Activated naive CD8-positive, alpha-beta T cell treated with anti-CD3 and anti-CD28 coated beads, Interleukin-2, amount 10 ng/mL, durations not matched to agents 7 days and 5 days (primary cell): ENCODE data around the gene BIRC6. TPM values are rescaled to one million over a fixed set of nuclear protein-coding genes. Genes with fewer than 3 reads are reported as not detected.
"Not testable (repeated sequence)": the region's sequence is repeated elsewhere in the genome, so short reads cannot be mapped to it uniquely, and the experiment has no call there.

ENCODE experiments used
- ATAC-seq: fragments of 150-1000 bp; cut with Tn5 transposase; one replicate; pipeline ENCODE4 v1.10.0; 2021; ENCODE audit warnings: low read depth, moderate library complexity
- POLR2A ChIA-PET: fragments of 350-600 bp; sonication (Branson Sonifier 250); formaldehyde crosslinking; loops from one replicate; lab custom pipeline; 2021; ENCODE audit warnings: antibody characterized with exemption; lab: Charles Lee
- DNase-seq: peaks from one replicate; pipeline ENCODE4 v3.0.0; 2021
- H3K27ac Mint-ChIP-seq: one replicate; pipeline ENCODE4 v1.8.0; 2022; ENCODE audit warnings: mild to moderate bottlenecking, mixed read lengths
- H3K27me3 Mint-ChIP-seq: one replicate; pipeline ENCODE4 v1.8.0; 2022; ENCODE audit warnings: mild to moderate bottlenecking, moderate library complexity, mixed read lengths
- H3K36me3 Mint-ChIP-seq: one replicate; pipeline ENCODE4 v1.8.0; 2021; ENCODE audit warnings: mild to moderate bottlenecking, mixed read lengths
- H3K4me1 Mint-ChIP-seq: one replicate; pipeline ENCODE4 v1.8.0; 2021; ENCODE audit warnings: mixed read lengths
- H3K4me3 Mint-ChIP-seq: one replicate; pipeline ENCODE4 v1.8.0; 2022; ENCODE audit warnings: mild to moderate bottlenecking, moderate library complexity, mixed read lengths
- H3K9me3 Mint-ChIP-seq: one replicate; pipeline ENCODE4 v1.8.0; 2021; ENCODE audit warnings: mixed read lengths
- total RNA-seq, 2 experiments: library from RNA; stranded (reverse); gene quantifications; one replicate each; pipeline ENCODE4 v1.2.3, GENCODE V29; 2021

BIRC6 gene
- total RNA-seq, 2 experiments from 2014 or later: 125 to 132 TPM

GRCh38 chr2:32506446-32506845 is 149.6 kb downstream of the BIRC6 start:
- H3K9me3 Mint-ChIP-seq: no peaks in the 10 kb centered on the region
- no peak overlapping the region for H3K4me3 Mint-ChIP-seq
- peaks cover 24% of the 10 kb centered on the region for H3K36me3 Mint-ChIP-seq
- H3K27me3 Mint-ChIP-seq: no peaks in the 10 kb centered on the region
- DNase-seq (no peak), ATAC-seq (no peak)
- POLR2A ChIA-PET: no interaction called here
- H3K27ac Mint-ChIP-seq: no peak overlapping the region
- no peaks in the 10 kb centered on the region for H3K4me1 Mint-ChIP-seq

GRCh38 chr2:32514946-32515345 is 158.1 kb downstream of the BIRC6 start:
- no peak for DNase-seq
- H3K36me3 Mint-ChIP-seq: peaks cover 30% of the 10 kb centered on the region
- no peak for ATAC-seq
- no peaks in the 10 kb centered on the region for H3K27me3 Mint-ChIP-seq
- no peaks in the 10 kb centered on the region for H3K9me3 Mint-ChIP-seq
- no peaks in the 10 kb centered on the region for H3K4me1 Mint-ChIP-seq
- H3K27ac Mint-ChIP-seq: no peak overlapping the region
- POLR2A ChIA-PET: interaction anchor here (0.9 kb wide), 1 partner anchor 10 kb away, joined by 3 read pairs; no protein-coding TSS in a partner anchor
- H3K4me3 Mint-ChIP-seq: no peak overlapping the region

GRCh38 chr2:32516567-32516966 is 159.7 kb downstream of the BIRC6 start:
- H3K4me1 Mint-ChIP-seq: no peaks in the 10 kb centered on the region
- no peaks in the 10 kb centered on the region for H3K9me3 Mint-ChIP-seq
- H3K27me3 Mint-ChIP-seq: no peaks in the 10 kb centered on the region
- H3K36me3 Mint-ChIP-seq: peaks cover 29% of the 10 kb centered on the region
- DNase-seq (no peak), ATAC-seq (no peak)
- POLR2A ChIA-PET: no interaction called here
- no peak overlapping the region for H3K4me3 Mint-ChIP-seq
- H3K27ac Mint-ChIP-seq: no peak overlapping the region

GRCh38 chr2:32522770-32523169 is 165.9 kb downstream of the BIRC6 start:
- ATAC-seq (no peak), DNase-seq (no peak)
- H3K27ac Mint-ChIP-seq: no peak overlapping the region
- peaks cover 33% of the 10 kb centered on the region for H3K36me3 Mint-ChIP-seq
- POLR2A ChIA-PET: no interaction called here
- H3K9me3 Mint-ChIP-seq: no peaks in the 10 kb centered on the region
- no peaks in the 10 kb centered on the region for H3K4me1 Mint-ChIP-seq
- H3K27me3 Mint-ChIP-seq: no peaks in the 10 kb centered on the region
- no peak overlapping the region for H3K4me3 Mint-ChIP-seq

- H3K9me3 Mint-ChIP-seq: no peaks in the 10 kb centered on the region
- peaks cover 30% of the 10 kb centered on the region for H3K36me3 Mint-ChIP-seq
- ATAC-seq (no peak), DNase-seq (no peak)
- no peak overlapping the region for H3K4me3 Mint-ChIP-seq
- H3K4me1 Mint-ChIP-seq: no peaks in the 10 kb centered on the region
- H3K27ac Mint-ChIP-seq: no peak overlapping the region
- POLR2A ChIA-PET: no interaction called here
- no peaks in the 10 kb centered on the region for H3K27me3 Mint-ChIP-seq
Observed at GRCh38 chr2:32523686-32524085, 166.9 kb downstream of the BIRC6 start.

GRCh38 chr2:32532341-32532740 is 175.5 kb downstream of the BIRC6 start:
- Mint-ChIP-seq H3K36me3 (peaks cover 67% of the 10 kb centered on the region), H3K4me1 (peaks cover 6% of the 10 kb centered on the region), H3K9me3 (no peaks in the 10 kb centered on the region), H3K27me3 (no peaks in the 10 kb centered on the region), H3K4me3 (no peak overlapping the region), H3K27ac (no peak overlapping the region)
- ATAC-seq: no peak
- POLR2A ChIA-PET: interaction anchor here (0.6 kb wide), 1 partner anchor 945 kb away, joined by 3 read pairs; no protein-coding TSS in a partner anchor
- DNase-seq: no peak

- no peak for DNase-seq
- Mint-ChIP-seq H3K4me1 (peaks cover 6% of the 10 kb centered on the region), H3K27ac (no peak overlapping the region), H3K27me3 (no peaks in the 10 kb centered on the region), H3K36me3 (peaks cover 61% of the 10 kb centered on the region), H3K4me3 (no peak overlapping the region), H3K9me3 (no peaks in the 10 kb centered on the region)
- ATAC-seq: no peak
- POLR2A ChIA-PET: no interaction called here
Observed at GRCh38 chr2:32532961-32533360, 176.1 kb downstream of the BIRC6 start.

GRCh38 chr2:32534831-32535230 is 178.0 kb downstream of the BIRC6 start:
- Mint-ChIP-seq H3K4me3 (no peak overlapping the region), H3K36me3 (peaks cover 58% of the 10 kb centered on the region), H3K27me3 (no peaks in the 10 kb centered on the region), H3K4me1 (peaks cover 6% of the 10 kb centered on the region), H3K9me3 (no peaks in the 10 kb centered on the region), H3K27ac (no peak overlapping the region)
- no peak for ATAC-seq
- DNase-seq: no peak
- POLR2A ChIA-PET: no interaction called here

GRCh38 chr2:32538735-32539134 is 181.9 kb downstream of the BIRC6 start:
- peaks cover 31% of the 10 kb centered on the region for H3K36me3 Mint-ChIP-seq
- POLR2A ChIA-PET: no interaction called here
- H3K27ac Mint-ChIP-seq: no peak overlapping the region
- no peak for DNase-seq
- peaks cover 7% of the 10 kb centered on the region for H3K4me1 Mint-ChIP-seq
- no peak for ATAC-seq
- H3K9me3 Mint-ChIP-seq: no peaks in the 10 kb centered on the region
- H3K4me3 Mint-ChIP-seq: no peak overlapping the region
- H3K27me3 Mint-ChIP-seq: no peaks in the 10 kb centered on the region

- not testable (repeated sequence) for DNase-seq, H3K36me3 Mint-ChIP-seq, ATAC-seq, H3K4me3 Mint-ChIP-seq, H3K27ac Mint-ChIP-seq, H3K4me1 Mint-ChIP-seq, H3K9me3 Mint-ChIP-seq, H3K27me3 Mint-ChIP-seq
- POLR2A ChIA-PET: interaction anchor here (0.7 kb wide), 1 partner anchor 855 kb away, joined by 3 read pairs; no protein-coding TSS in a partner anchor
Observed at GRCh38 chr2:32552483-32552882, 195.7 kb downstream of the BIRC6 start.

- H3K36me3 Mint-ChIP-seq: peaks cover 3% of the 10 kb centered on the region
Observed at GRCh38 chr2:32553829-32554432, 197.1 kb downstream of the BIRC6 start.

GRCh38 chr2:32558492-32558891 is 201.7 kb downstream of the BIRC6 start:
- H3K27ac Mint-ChIP-seq: no peak overlapping the region

More at GRCh38 chr2:32553829-32554432, 197.1 kb downstream of the BIRC6 start:
- Mint-ChIP-seq H3K4me1 (no peaks in the 10 kb centered on the region), H3K27me3 (no peaks in the 10 kb centered on the region), H3K4me3 (no peak overlapping the region), H3K9me3 (no peaks in the 10 kb centered on the region), H3K27ac (no peak overlapping the region)
- POLR2A ChIA-PET: no interaction called here
- ATAC-seq (peak; percentile 33), DNase-seq (no peak)

GRCh38 chr2:32559136-32559535 is 202.3 kb downstream of the BIRC6 start:
- Mint-ChIP-seq H3K36me3 (peaks cover 19% of the 10 kb centered on the region), H3K4me1 (peaks cover 1% of the 10 kb centered on the region), H3K4me3 (no peak overlapping the region), H3K27ac (no peak overlapping the region), H3K9me3 (peaks cover 1% of the 10 kb centered on the region), H3K27me3 (no peaks in the 10 kb centered on the region)
- DNase-seq: no peak
- no peak for ATAC-seq
- POLR2A ChIA-PET: interaction anchor here (0.9 kb wide), 1 partner anchor 13 kb away, joined by 3 read pairs; no protein-coding TSS in a partner anchor

More at GRCh38 chr2:32558492-32558891, 201.7 kb downstream of the BIRC6 start:
- no peaks in the 10 kb centered on the region for H3K4me1 Mint-ChIP-seq
- H3K36me3 Mint-ChIP-seq: peaks cover 14% of the 10 kb centered on the region
- POLR2A ChIA-PET: interaction anchor here (0.9 kb wide), 1 partner anchor 12 kb away, joined by 3 read pairs; no protein-coding TSS in a partner anchor
- H3K4me3 Mint-ChIP-seq: no peak overlapping the region
- no peaks in the 10 kb centered on the region for H3K27me3 Mint-ChIP-seq
- ATAC-seq (no peak), DNase-seq (no peak)
- H3K9me3 Mint-ChIP-seq: peaks cover 1% of the 10 kb centered on the region

- POLR2A ChIA-PET: no interaction called here
- no peak overlapping the region for H3K4me3 Mint-ChIP-seq
- peaks cover 6% of the 10 kb centered on the region for H3K4me1 Mint-ChIP-seq
- peaks cover 50% of the 10 kb centered on the region for H3K36me3 Mint-ChIP-seq
- H3K27me3 Mint-ChIP-seq: no peaks in the 10 kb centered on the region
- ATAC-seq: no peak
- H3K9me3 Mint-ChIP-seq: peaks cover 3% of the 10 kb centered on the region
- no peak overlapping the region for H3K27ac Mint-ChIP-seq
- DNase-seq: no peak
Observed at GRCh38 chr2:32562906-32563305, 206.1 kb downstream of the BIRC6 start.
